Measurements from ENCODE around the gene EXOC2. TPM values are rescaled to one million over a fixed set of nuclear protein-coding genes. Genes with fewer than 3 reads are reported as not detected.

The EXOC2 gene
- total and polyA plus RNA-seq, 12 donors = 4.9 to 23.7 (median 17.1) TPM

- H3K27me3 ChIP-seq = peaks cover 7% of the 10 kb centered on the region
- intact Hi-C loops (cut with DNase I) = no loop called here
- no peak overlapping the region for H3K27ac ChIP-seq
- no peak overlapping the region for H3K4me3 ChIP-seq
- no peak for TF ChIP-seq POLR2A (IDR thresholded peaks at IDR 0.05)
- no peak for TF ChIP-seq CTCF (IDR thresholded peaks at IDR 0.05)
- peak in 1 of 7 donors; percentile 0 for DNase-seq
- 74 to 84% (median 77%) methylated on average over 12 of the region's 12 CpGs for WGBS, 4 donors
- no peaks in the 10 kb centered on the region for H3K9me3 ChIP-seq (replicated peaks in 1 of 3)
- no peaks in the 10 kb centered on the region for H3K36me3 ChIP-seq (replicated peaks in 1 of 2)
- H3K4me1 ChIP-seq (replicated peaks in 1 of 2) = no peaks in the 10 kb centered on the region
Observed at GRCh38 chr6:438634-439170, 254.2 kb downstream of the EXOC2 start.

GRCh38 chr6:437037-437392 lies 255.9 kb downstream of the EXOC2 start:
- WGBS, 4 donors = 88 to 98% (median 94%) methylated on average over 5 to 6 of the region's 6 CpGs
- no peak for DNase-seq
- no peaks in the 10 kb centered on the region for H3K27me3 ChIP-seq
- no peak overlapping the region for H3K4me3 ChIP-seq
- H3K4me1 ChIP-seq (replicated peaks in 1 of 2) = no peaks in the 10 kb centered on the region
- intact Hi-C loops (cut with DNase I) = no loop called here
- H3K27ac ChIP-seq = no peak overlapping the region
- H3K36me3 ChIP-seq (replicated peaks in 1 of 2) = no peaks in the 10 kb centered on the region
- H3K9me3 ChIP-seq (replicated peaks in 1 of 3) = no peaks in the 10 kb centered on the region
- TF ChIP-seq CTCF (IDR thresholded peaks at IDR 0.05) (no peak), POLR2A (IDR thresholded peaks at IDR 0.05) (no peak)

GRCh38 chr6:436308-437036 lies 256.5 kb downstream of the EXOC2 start:
- Histone ChIP-seq H3K27ac (no peak overlapping the region), H3K27me3 (no peaks in the 10 kb centered on the region), H3K9me3 (replicated peaks in 1 of 3) (no peaks in the 10 kb centered on the region), H3K4me3 (no peak overlapping the region), H3K36me3 (replicated peaks in 1 of 2) (no peaks in the 10 kb centered on the region), H3K4me1 (replicated peaks in 1 of 2) (no peaks in the 10 kb centered on the region)
- intact Hi-C loops (cut with DNase I) = no loop called here
- WGBS, 4 donors = 81 to 89% (median 86%) methylated on average over 22 to 25 of the region's 25 CpGs
- DNase-seq = no peak
- TF ChIP-seq POLR2A (IDR thresholded peaks at IDR 0.05) = no peak
- no peak for TF ChIP-seq CTCF (IDR thresholded peaks at IDR 0.05)

- TF ChIP-seq CTCF (IDR thresholded peaks at IDR 0.05) (no peak), POLR2A (IDR thresholded peaks at IDR 0.05) (no peak)
- DNase-seq = no peak
- Histone ChIP-seq H3K27ac (no peak overlapping the region), H3K27me3 (no peaks in the 10 kb centered on the region), H3K36me3 (replicated peaks in 1 of 2) (no peaks in the 10 kb centered on the region), H3K4me3 (no peak overlapping the region), H3K9me3 (replicated peaks in 1 of 3) (no peaks in the 10 kb centered on the region), H3K4me1 (replicated peaks in 1 of 2) (no peaks in the 10 kb centered on the region)
- WGBS, 4 donors = 92 to 96% (median 93%) methylated on average over 34 to 50 of the region's 50 CpGs
- intact Hi-C loops (cut with DNase I) = no loop called here
Observed at GRCh38 chr6:435441-436307, 257.3 kb downstream of the EXOC2 start.

All from adrenal gland (tissue), 12 donors.